ENCODE measurements around the gene GATC.

GATC gene

DNA sequence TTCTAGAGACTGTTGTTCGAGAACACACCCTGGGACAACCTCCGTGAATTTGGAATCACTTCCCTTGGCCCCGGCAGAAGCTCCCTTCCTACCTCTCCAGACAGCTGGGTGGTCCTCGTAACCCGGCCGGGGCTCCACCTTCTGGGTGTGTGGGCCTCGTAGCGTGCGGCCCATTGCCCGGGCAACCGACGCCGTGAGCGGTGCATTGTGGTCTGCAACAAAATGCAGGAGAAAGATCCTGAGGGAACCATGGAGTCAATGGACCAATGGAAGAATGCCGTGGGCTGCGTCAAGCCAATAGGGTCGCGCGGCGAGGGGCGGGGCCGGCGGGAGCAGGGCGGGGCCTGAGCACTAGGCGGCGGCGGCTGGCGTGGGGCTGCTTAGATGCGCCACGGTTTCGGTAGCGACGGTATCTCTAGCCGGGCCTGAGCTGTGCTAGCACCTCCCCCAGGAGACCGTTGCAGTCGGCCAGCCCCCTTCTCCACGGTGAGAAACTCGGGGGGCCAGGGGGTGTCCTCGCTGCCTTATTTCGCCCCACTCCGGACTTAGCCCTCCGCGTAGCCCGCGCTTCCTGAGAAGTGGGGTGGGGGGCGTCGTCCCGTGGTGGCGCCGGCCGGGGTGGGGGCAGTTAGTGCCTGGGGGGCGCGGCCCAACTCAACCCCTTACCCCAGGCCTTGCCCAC, 49.6 kb downstream of the GATC start, which contains the start of gene DYNLL1:
TSS of gene DYNLL1 (plus strand) at position 383 of the 682 bp plus-strand sequence. CDS start 309 bp downstream, outside the sequence.
- Histone ChIP-seq H3K79me2 (ENCODE audit: low read length) (peaks cover 37% of the 10 kb centered on the region), H3K27ac (ENCODE audit: low read length) (peak within 1 kb of the TSS; percentile 76), H3K9me3 (ENCODE audit: insufficient read depth, low read length) (no peaks in the 10 kb centered on the region), H3K4me3 (ENCODE audit: low read length) (peak within 1 kb of the TSS; percentile 95), H3K9ac (ENCODE audit: low read length) (peak within 1 kb of the TSS; percentile 96), H3K36me3 (replicated peaks; ENCODE audit: low read depth, low read length) (peaks cover 24% of the 10 kb centered on the region), H3K27me3 (ENCODE audit: low read depth, low read length) (no peaks in the 10 kb centered on the region), H3K4me1 (ENCODE audit: low read length) (peaks cover 14% of the 10 kb centered on the region), H3K4me2 (ENCODE audit: low read length) (peak within 1 kb of the TSS; percentile 96), H2AFZ (ENCODE audit: low read depth, low read length) (peak within 1 kb of the TSS; percentile 66; the same call in 1 of the 2 replicates), H4K20me1 (ENCODE audit: insufficient read depth, low read length) (peaks cover 11% of the 10 kb centered on the region)
- TF ChIP-seq, protein P1, sequence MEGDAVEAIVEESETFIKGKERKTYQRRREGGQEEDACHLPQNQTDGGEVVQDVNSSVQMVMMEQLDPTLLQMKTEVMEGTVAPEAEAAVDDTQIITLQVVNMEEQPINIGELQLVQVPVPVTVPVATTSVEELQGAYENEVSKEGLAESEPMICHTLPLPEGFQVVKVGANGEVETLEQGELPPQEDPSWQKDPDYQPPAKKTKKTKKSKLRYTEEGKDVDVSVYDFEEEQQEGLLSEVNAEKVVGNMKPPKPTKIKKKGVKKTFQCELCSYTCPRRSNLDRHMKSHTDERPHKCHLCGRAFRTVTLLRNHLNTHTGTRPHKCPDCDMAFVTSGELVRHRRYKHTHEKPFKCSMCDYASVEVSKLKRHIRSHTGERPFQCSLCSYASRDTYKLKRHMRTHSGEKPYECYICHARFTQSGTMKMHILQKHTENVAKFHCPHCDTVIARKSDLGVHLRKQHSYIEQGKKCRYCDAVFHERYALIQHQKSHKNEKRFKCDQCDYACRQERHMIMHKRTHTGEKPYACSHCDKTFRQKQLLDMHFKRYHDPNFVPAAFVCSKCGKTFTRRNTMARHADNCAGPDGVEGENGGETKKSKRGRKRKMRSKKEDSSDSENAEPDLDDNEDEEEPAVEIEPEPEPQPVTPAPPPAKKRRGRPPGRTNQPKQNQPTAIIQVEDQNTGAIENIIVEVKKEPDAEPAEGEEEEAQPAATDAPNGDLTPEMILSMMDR (IDR thresholded peaks at IDR 0.05; ENCODE audit: low read depth, low read length), result no peak
- no peak for TF ChIP-seq EZH2phosphoT487 (IDR thresholded peaks at IDR 0.05; ENCODE audit: low read depth)

DNA sequence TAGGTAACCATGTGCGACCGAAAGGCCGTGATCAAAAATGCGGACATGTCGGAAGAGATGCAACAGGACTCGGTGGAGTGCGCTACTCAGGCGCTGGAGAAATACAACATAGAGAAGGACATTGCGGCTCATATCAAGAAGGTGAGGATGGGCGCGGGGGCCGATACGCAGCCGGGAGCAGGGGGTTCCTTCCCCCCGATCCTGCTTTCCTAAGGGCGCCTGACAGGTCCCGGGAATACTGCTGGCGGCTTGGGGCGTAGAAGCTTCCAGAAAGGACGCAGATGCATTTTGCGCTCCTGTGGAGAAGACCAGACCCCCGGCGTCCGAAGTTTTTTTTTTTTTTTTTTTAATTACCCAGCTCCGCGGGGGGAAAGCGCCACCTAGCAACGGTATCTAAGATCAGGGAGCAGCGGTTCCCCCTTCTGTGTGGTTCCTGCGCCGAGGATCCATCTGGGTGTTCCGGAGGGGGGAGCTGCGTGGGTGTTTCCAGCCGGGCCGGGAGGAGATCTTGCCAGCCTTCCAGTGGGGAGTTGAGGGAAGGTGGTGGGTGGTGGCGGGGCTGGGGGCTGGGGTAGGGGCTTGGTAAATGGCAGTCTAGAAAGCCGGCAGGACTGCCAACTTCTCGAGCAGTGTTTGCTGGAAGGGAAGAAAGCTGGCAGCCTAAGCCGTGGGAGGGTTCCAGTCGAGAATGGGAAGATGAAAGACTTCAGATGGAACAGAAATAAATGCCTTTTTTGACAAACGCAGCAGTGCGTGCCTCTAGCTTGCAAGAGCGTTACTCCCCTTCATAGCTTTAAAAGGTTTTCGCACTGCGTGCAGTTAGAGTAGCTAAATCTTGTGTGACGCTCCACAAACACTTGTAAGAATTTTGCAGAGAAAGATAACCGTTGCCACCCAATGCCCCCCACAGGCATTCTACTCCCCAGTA, 50.4 kb downstream of the GATC start:
- Histone ChIP-seq H3K27ac (ENCODE audit: low read length) (peak overlapping the region; percentile 76), H3K4me2 (ENCODE audit: low read length) (peak overlapping the region; percentile 96), H2AFZ (ENCODE audit: low read depth, low read length) (no peak overlapping the region)

DNA sequence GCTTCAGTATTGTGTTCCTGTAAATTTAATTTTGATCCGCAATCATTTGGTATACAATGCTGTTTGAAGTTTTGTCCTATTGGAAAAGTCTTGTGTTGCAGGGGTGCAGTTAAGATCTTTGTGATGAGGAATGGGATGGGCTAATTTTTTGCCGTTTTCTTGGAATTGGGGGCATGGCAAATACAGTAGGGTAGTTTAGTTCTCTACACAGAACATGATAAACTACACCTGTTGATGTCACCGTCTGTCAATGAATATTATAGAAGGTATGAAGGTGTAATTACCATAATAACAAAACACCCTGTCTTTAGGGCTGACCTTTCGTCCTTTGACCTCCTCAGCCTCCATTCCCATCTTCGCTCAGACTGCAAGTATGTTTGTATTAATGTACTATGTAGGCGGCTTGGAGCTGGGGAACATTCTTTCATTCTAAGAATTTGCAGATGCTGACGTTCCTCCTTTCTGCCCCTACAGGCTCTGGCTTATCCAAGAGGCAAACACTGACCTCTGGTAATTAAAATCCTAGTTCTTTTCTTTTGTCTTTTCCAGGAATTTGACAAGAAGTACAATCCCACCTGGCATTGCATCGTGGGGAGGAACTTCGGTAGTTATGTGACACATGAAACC, 51.4 kb downstream of the GATC start:
- H3K4me2 ChIP-seq (ENCODE audit: low read length), result peak overlapping the region; percentile 96
- H3K4me3 ChIP-seq (ENCODE audit: low read length), result peak overlapping the region; percentile 95
- no peak overlapping the region for H3K27ac ChIP-seq (ENCODE audit: low read length)
- no peak overlapping the region for H2AFZ ChIP-seq (ENCODE audit: low read depth, low read length)
- H3K79me2 ChIP-seq (ENCODE audit: low read length), result peaks cover 37% of the 10 kb centered on the region
- H3K9me3 ChIP-seq (ENCODE audit: insufficient read depth, low read length), result no peaks in the 10 kb centered on the region
- H3K4me1 ChIP-seq (ENCODE audit: low read length), result peaks cover 14% of the 10 kb centered on the region
- H3K36me3 ChIP-seq (replicated peaks; ENCODE audit: low read depth, low read length), result peaks cover 24% of the 10 kb centered on the region
- H3K27me3 ChIP-seq (ENCODE audit: low read depth, low read length), result no peaks in the 10 kb centered on the region
- no peak for TF ChIP-seq EZH2phosphoT487 (IDR thresholded peaks at IDR 0.05; ENCODE audit: low read depth)
- TF ChIP-seq, protein P1 (IDR thresholded peaks at IDR 0.05; ENCODE audit: low read depth, low read length), result no peak
- peak overlapping the region; percentile 96 for H3K9ac ChIP-seq (ENCODE audit: low read length)
- H4K20me1 ChIP-seq (ENCODE audit: insufficient read depth, low read length), result peaks cover 11% of the 10 kb centered on the region

More for the DNA sequence above, 50.4 kb downstream of the GATC start:
- H3K9ac ChIP-seq (ENCODE audit: low read length), result peak overlapping the region; percentile 96
- TF ChIP-seq EZH2phosphoT487 (IDR thresholded peaks at IDR 0.05; ENCODE audit: low read depth), result no peak
- TF ChIP-seq, protein P1 (IDR thresholded peaks at IDR 0.05; ENCODE audit: low read depth, low read length), result peak; percentile 47; the same call in 1 of the 2 replicates
- peaks cover 24% of the 10 kb centered on the region for H3K36me3 ChIP-seq (replicated peaks; ENCODE audit: low read depth, low read length)
- no peaks in the 10 kb centered on the region for H3K27me3 ChIP-seq (ENCODE audit: low read depth, low read length)
- H3K4me3 ChIP-seq (ENCODE audit: low read length), result peak overlapping the region; percentile 95
- peaks cover 14% of the 10 kb centered on the region for H3K4me1 ChIP-seq (ENCODE audit: low read length)
- H3K9me3 ChIP-seq (ENCODE audit: insufficient read depth, low read length), result no peaks in the 10 kb centered on the region
- H4K20me1 ChIP-seq (ENCODE audit: insufficient read depth, low read length), result peaks cover 11% of the 10 kb centered on the region
- peaks cover 37% of the 10 kb centered on the region for H3K79me2 ChIP-seq (ENCODE audit: low read length)
